ENCODE data around the gene FMNL3. TPM values are rescaled to one million over a fixed set of nuclear protein-coding genes. Genes with fewer than 3 reads are reported as not detected.

FMNL3 gene
- total and polyA plus RNA-seq, 2 of the 13 experiments (the other 11 are each of a cell fraction or from before 2014, with no cell fraction given): 0.44 to 1.1 TPM

DNA sequence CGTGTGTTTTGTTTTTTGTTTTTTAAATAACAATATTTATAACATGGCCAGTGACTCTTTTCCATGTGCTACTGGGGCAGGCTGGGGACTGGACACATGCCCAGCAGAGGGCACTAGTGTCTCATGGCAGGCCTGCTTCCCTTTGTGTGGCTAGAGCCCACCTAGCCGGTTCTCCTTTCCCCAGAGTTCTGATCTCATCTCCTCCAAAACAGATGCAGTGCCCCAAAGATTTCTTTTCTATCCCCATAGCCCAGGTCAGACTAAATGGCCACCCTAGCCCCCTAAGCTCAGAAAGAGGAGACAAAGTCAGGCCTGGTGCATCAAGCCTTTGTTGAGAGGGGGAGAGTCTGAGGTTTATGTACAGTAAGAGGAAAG is 62.6 kb downstream of the FMNL3 start:
- H3K4me3 ChIP-seq (replicated peaks in 1 of 3; ENCODE audit: insufficient read depth in 1 of 3, low read depth in 2 of 3, low read length in 3 of 3): no peak overlapping the region
- intact Hi-C loops (cut with micrococcal nuclease; ENCODE audit: unreplicated experiment) (loop anchor here (1.0 to 2.0 kb wide), 3 partner anchors 63 to 195 kb away; partner anchors contain the start of gene FMNL3), in situ Hi-C loops (cut with HindIII; ENCODE audit: extremely low pct_ligation_motif_present, low pct_unique_long_range_greater_than_20kb) (loop anchor here (5.0 kb wide), 1 partner anchor 63 kb away; the partner anchor contains the start of gene FMNL3)
- no peak overlapping the region for H3K27ac ChIP-seq (ENCODE audit: extremely low read length, insufficient read depth, low read length)
- 12% methylated on average over 2 of the region's 2 CpGs for WGBS (ENCODE audit: low lambda C conversion rate)
- H3K36me3 ChIP-seq (replicated peaks in 1 of 2; ENCODE audit: control insufficient read depth in 1 of 2, insufficient read depth in 2 of 2, low read length in 2 of 2): peaks cover 0 to 1% of the 10 kb centered on the region in 2 experiments; a peak in 2 of 5 replicates
- H3K4me1 ChIP-seq (ENCODE audit: insufficient read depth, low read length): peaks cover 52% of the 10 kb centered on the region
- no peaks in the 10 kb centered on the region; a peak in 1 of 5 replicates for H3K27me3 ChIP-seq (ENCODE audit: control insufficient read depth in 1 of 2, insufficient read depth in 2 of 2, low read length in 2 of 2)
- no peak overlapping the region for H2AFZ ChIP-seq (ENCODE audit: low read length)
- ChIA-PET POLR2A (no interaction called here), CTCF (ENCODE audit: low intra/inter-chr PET ratio, low total read pairs) (interaction anchor here (1.1 to 2.4 kb wide), 2 partner anchors 63 to 134 kb away, joined by 4 to 31 read pairs; partner anchors contain the start of gene FMNL3)
- DNase-seq (ENCODE audit: low spot score): peak; percentile 49
- H3K4me2 ChIP-seq (ENCODE audit: low read depth, low read length): no peak overlapping the region
- no peak overlapping the region for H3K9ac ChIP-seq (ENCODE audit: insufficient read depth, low read depth, low read length)
- H3K79me2 ChIP-seq (ENCODE audit: insufficient read depth, low read length): no peaks in the 10 kb centered on the region
- no peaks in the 10 kb centered on the region for H3K9me3 ChIP-seq (ENCODE audit: low read length)
- FAIRE-seq: peak; percentile 66
- peak; percentile 65 for ATAC-seq
- BruUV-seq (replicated peaks): no TSS peak
- no peaks in the 10 kb centered on the region for H4K20me1 ChIP-seq (ENCODE audit: insufficient read depth, low read length)
- no peak for TF ChIP-seq ZNF331 (CRISPR knock-in tag; IDR thresholded peaks at IDR 0.05)
- peak; percentile 82 for TF ChIP-seq SMC3 (IDR thresholded peaks at IDR 0.05; ENCODE audit: low read length)
- TF ChIP-seq, protein P1, sequence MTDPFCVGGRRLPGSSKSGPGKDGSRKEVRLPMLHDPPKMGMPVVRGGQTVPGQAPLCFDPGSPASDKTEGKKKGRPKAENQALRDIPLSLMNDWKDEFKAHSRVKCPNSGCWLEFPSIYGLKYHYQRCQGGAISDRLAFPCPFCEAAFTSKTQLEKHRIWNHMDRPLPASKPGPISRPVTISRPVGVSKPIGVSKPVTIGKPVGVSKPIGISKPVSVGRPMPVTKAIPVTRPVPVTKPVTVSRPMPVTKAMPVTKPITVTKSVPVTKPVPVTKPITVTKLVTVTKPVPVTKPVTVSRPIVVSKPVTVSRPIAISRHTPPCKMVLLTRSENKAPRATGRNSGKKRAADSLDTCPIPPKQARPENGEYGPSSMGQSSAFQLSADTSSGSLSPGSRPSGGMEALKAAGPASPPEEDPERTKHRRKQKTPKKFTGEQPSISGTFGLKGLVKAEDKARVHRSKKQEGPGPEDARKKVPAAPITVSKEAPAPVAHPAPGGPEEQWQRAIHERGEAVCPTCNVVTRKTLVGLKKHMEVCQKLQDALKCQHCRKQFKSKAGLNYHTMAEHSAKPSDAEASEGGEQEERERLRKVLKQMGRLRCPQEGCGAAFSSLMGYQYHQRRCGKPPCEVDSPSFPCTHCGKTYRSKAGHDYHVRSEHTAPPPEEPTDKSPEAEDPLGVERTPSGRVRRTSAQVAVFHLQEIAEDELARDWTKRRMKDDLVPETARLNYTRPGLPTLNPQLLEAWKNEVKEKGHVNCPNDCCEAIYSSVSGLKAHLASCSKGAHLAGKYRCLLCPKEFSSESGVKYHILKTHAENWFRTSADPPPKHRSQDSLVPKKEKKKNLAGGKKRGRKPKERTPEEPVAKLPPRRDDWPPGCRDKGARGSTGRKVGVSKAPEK (CRISPR knock-in tag; IDR thresholded peaks at IDR 0.05; ENCODE audit: borderline replicate concordance): no peak
- no peak for TF ChIP-seq ZNF138 (CRISPR knock-in tag; IDR thresholded peaks at IDR 0.05; ENCODE audit: low read depth)
- TF ChIP-seq, protein P2, sequence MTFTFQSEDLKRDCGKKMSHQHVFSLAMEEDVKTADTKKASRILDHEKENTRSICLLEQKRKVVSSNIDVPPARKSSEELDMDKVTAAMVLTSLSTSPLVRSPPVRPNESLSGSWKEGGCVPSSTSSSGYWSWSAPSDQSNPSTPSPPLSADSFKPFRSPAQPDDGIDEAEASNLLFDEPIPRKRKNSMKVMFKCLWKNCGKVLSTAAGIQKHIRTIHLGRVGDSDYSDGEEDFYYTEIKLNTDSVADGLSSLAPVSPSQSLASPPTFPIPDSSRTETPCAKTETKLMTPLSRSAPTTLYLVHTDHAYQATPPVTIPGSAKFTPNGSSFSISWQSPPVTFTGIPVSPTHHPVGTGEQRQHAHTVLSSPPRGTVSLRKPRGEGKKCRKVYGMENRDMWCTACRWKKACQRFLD (CRISPR knock-in tag; IDR thresholded peaks at IDR 0.05; ENCODE audit: borderline replicate concordance): no peak
- TF ChIP-seq TCF12 (IDR thresholded peaks at IDR 0.05): no peak
- TF ChIP-seq TCF12 (CRISPR knock-in tag; IDR thresholded peaks at IDR 0.05): no peak
- TF ChIP-seq, protein P3, sequence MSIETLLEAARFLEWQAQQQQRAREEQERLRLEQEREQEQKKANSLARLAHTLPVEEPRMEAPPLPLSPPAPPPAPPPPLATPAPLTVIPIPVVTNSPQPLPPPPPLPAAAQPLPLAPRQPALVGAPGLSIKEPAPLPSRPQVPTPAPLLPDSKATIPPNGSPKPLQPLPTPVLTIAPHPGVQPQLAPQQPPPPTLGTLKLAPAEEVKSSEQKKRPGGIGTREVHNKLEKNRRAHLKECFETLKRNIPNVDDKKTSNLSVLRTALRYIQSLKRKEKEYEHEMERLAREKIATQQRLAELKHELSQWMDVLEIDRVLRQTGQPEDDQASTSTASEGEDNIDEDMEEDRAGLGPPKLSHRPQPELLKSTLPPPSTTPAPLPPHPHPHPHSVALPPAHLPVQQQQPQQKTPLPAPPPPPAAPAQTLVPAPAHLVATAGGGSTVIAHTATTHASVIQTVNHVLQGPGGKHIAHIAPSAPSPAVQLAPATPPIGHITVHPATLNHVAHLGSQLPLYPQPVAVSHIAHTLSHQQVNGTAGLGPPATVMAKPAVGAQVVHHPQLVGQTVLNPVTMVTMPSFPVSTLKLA (IDR thresholded peaks at IDR 0.05): peak; percentile 73
- no peak for TF ChIP-seq AHR (CRISPR knock-in tag; IDR thresholded peaks at IDR 0.05)
- no peak for TF ChIP-seq ELF4 (CRISPR knock-in tag; IDR thresholded peaks at IDR 0.05; ENCODE audit: borderline replicate concordance)
- no peak for TF ChIP-seq MTA1 (CRISPR knock-in tag; IDR thresholded peaks at IDR 0.05; ENCODE audit: borderline replicate concordance)
- peak; percentile 65; the same call in 1 of the 2 replicates for TF ChIP-seq ZNF329 (CRISPR knock-in tag; IDR thresholded peaks at IDR 0.05; ENCODE audit: low read depth)
- TF ChIP-seq HOXD1 (CRISPR knock-in tag; IDR thresholded peaks at IDR 0.05): no peak
- TF ChIP-seq, protein P4, sequence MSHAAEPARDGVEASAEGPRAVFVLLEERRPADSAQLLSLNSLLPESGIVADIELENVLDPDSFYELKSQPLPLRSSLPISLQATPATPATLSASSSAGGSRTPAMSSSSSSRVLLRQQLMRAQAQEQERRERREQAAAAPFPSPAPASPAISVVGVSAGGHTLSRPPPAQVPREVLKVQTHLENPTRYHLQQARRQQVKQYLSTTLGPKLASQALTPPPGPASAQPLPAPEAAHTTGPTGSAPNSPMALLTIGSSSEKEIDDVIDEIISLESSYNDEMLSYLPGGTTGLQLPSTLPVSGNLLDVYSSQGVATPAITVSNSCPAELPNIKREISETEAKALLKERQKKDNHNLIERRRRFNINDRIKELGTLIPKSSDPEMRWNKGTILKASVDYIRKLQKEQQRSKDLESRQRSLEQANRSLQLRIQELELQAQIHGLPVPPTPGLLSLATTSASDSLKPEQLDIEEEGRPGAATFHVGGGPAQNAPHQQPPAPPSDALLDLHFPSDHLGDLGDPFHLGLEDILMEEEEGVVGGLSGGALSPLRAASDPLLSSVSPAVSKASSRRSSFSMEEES (CRISPR knock-in tag; IDR thresholded peaks at IDR 0.05): no peak
- no peak for TF ChIP-seq RFXAP (CRISPR knock-in tag; IDR thresholded peaks at IDR 0.05; ENCODE audit: borderline replicate concordance)
- TF ChIP-seq SYNCRIP (IDR thresholded peaks at IDR 0.05; ENCODE audit: insufficient read depth, low read depth, low read length): no peak
- TF ChIP-seq ZNF678 (CRISPR knock-in tag; IDR thresholded peaks at IDR 0.05): no peak
- TF ChIP-seq ZNF274 (CRISPR knock-in tag; IDR thresholded peaks at IDR 0.05): no peak
- TF ChIP-seq ZNF205 (CRISPR knock-in tag; IDR thresholded peaks at IDR 0.05): no peak
- peak; percentile 31 for TF ChIP-seq XRCC5 (optimal IDR thresholded peaks at IDR 0.05; ENCODE audit: low read length)
